HEK293 (cell line): Measurements from ENCODE around the gene F2RL3.

ENCODE experiments used
- CTCF ChIA-PET: fragments of 350-600 bp; formaldehyde crosslinking; extraction: SDS; loops from one replicate; lab custom pipeline; 2021; ENCODE audit warnings: antibody characterized with exemption; lab: Yijun Ruan, JAX
- POLR2A ChIA-PET: fragments of 300-600 bp; formaldehyde crosslinking; extraction: SDS; loops from one replicate; lab custom pipeline; 2020; ENCODE audit warnings: antibody characterized with exemption, inconsistent platforms; lab: Yijun Ruan, JAX
- H3K27ac ChIP-seq: fragments of 200-500 bp; sonication (Bioruptor generic); 2 replicates; pipeline ENCODE4 v1.5.1; 2014; ENCODE audit warnings: low read depth, low read length, control low read depth, inconsistent platforms; ENCODE audit errors: extremely low read depth
- H3K36me3 ChIP-seq, 2 experiments: fragments of 200-500 bp in 1 of 2; sonication (Bioruptor generic) in 1 of 2; 1 replicate in 1 of 2; 2 replicates in 1 of 2; pipeline ENCODE4 v1.5.1; 2014 to 2017; ENCODE audit warnings: inconsistent platforms in 2 of 2, low read length in 2 of 2; ENCODE audit not compliant: control insufficient read depth in 2 of 2, insufficient read depth in 1 of 2
- H3K4me1 ChIP-seq: fragments of 200-500 bp; sonication (Bioruptor generic); 2 replicates; pipeline ENCODE4 v1.5.1; 2014; ENCODE audit warnings: mild to moderate bottlenecking, low read length, inconsistent platforms; ENCODE audit not compliant: control insufficient read depth, insufficient read depth
- H3K4me3 ChIP-seq: 2 replicates; pipeline ENCODE4 v1.5.1; 2011; ENCODE audit warnings: low read depth, mild to moderate bottlenecking, control low read depth, low read length, moderate library complexity
- H3K9me3 ChIP-seq: fragments of 200-500 bp; sonication (Bioruptor generic); 2 replicates; pipeline ENCODE4 v1.5.1; 2014; ENCODE audit warnings: low read depth, low read length, inconsistent platforms; ENCODE audit not compliant: control insufficient read depth, insufficient read depth
- BCL6B ChIP-seq: fragments of 450-650 bp; formaldehyde crosslinking; IDR thresholded peaks from 2 replicates; pipeline ENCODE4 v1.5.1; 2017; ENCODE audit warnings: missing biosample characterization, missing genetic modification characterization
- ELK4 ChIP-seq: IDR thresholded peaks from 2 replicates; pipeline ENCODE4 v1.6.1; 2011; ENCODE audit warnings: mild to moderate bottlenecking, low read depth, low read length, borderline replicate concordance
- HOXA7 ChIP-seq: sonication (generic); formaldehyde crosslinking; IDR thresholded peaks from 2 replicates; pipeline ENCODE4 v1.8.1; 2022; ENCODE audit warnings: missing genetic modification reagents, borderline replicate concordance
- HOXC10 ChIP-seq: sonication (generic); formaldehyde crosslinking; IDR thresholded peaks from 2 replicates; pipeline ENCODE4 v1.8.1; 2023; ENCODE audit warnings: mild to moderate bottlenecking, missing genetic modification reagents
- PRDM4 ChIP-seq: fragments of 450-650 bp; formaldehyde crosslinking; IDR thresholded peaks from 2 replicates; pipeline ENCODE4 v1.5.1; 2017; ENCODE audit warnings: missing biosample characterization, missing genetic modification characterization
- ZBTB1 ChIP-seq: fragments of 450-650 bp; formaldehyde crosslinking; IDR thresholded peaks from 2 replicates; pipeline ENCODE4 v1.5.1; 2016; ENCODE audit warnings: missing biosample characterization, missing genetic modification characterization
- ZBTB11 ChIP-seq: fragments of 450-650 bp; formaldehyde crosslinking; conservative IDR thresholded peaks from 2 replicates; pipeline ENCODE4 v1.5.1; 2016; ENCODE audit warnings: low read depth, missing biosample characterization, missing genetic modification characterization
- ZFP3 ChIP-seq: fragments of 450-650 bp; formaldehyde crosslinking; IDR thresholded peaks from 2 replicates; pipeline ENCODE4 v1.5.1; 2016; ENCODE audit warnings: low read depth, missing biosample characterization, missing genetic modification characterization
- ZNF19 ChIP-seq: fragments of 450-650 bp; formaldehyde crosslinking; IDR thresholded peaks from 2 replicates; pipeline ENCODE4; 2016; ENCODE audit warnings: missing biosample characterization, missing genetic modification characterization, low read depth
- ZNF280C ChIP-seq: fragments of 450-650 bp; formaldehyde crosslinking; IDR thresholded peaks from 2 replicates; pipeline ENCODE4 v1.5.1; 2016; ENCODE audit warnings: missing biosample characterization, missing genetic modification characterization
- ZNF341 ChIP-seq: fragments of 450-650 bp; formaldehyde crosslinking; IDR thresholded peaks from 2 replicates; pipeline ENCODE4; 2016; ENCODE audit warnings: low read depth, missing biosample characterization, missing genetic modification characterization
- ZNF394 ChIP-seq: fragments of 450-650 bp; formaldehyde crosslinking; IDR thresholded peaks from 2 replicates; pipeline ENCODE4 v1.5.1; 2016; ENCODE audit warnings: missing biosample characterization, missing genetic modification characterization, mild to moderate bottlenecking, moderate library complexity, borderline replicate concordance
- ZNF433 ChIP-seq: fragments of 450-650 bp; formaldehyde crosslinking; IDR thresholded peaks from 2 replicates; pipeline ENCODE4 v1.5.1; 2016; ENCODE audit warnings: missing biosample characterization, missing genetic modification characterization, low read depth
- ZNF558 ChIP-seq: fragments of 450-650 bp; formaldehyde crosslinking; IDR thresholded peaks from 2 replicates; pipeline ENCODE4 v1.5.1; 2016; ENCODE audit warnings: missing biosample characterization, missing genetic modification characterization
- ZNF560 ChIP-seq: fragments of 450-650 bp; formaldehyde crosslinking; IDR thresholded peaks from 2 replicates; pipeline ENCODE4 v1.5.1; 2017; ENCODE audit warnings: missing biosample characterization, missing genetic modification characterization, borderline replicate concordance
- ZNF561 ChIP-seq: fragments of 450-650 bp; IDR thresholded peaks from 2 replicates; pipeline ENCODE4 v1.5.1; 2018; ENCODE audit warnings: missing biosample characterization, missing genetic modification characterization, borderline replicate concordance
- ZNF645 ChIP-seq: fragments of 450-650 bp; formaldehyde crosslinking; IDR thresholded peaks from 2 replicates; pipeline ENCODE4; 2016; ENCODE audit warnings: missing biosample characterization, missing genetic modification characterization

The F2RL3 gene

GRCh38 chr19:16917401-16917800, 28.6 kb downstream of the F2RL3 start (continued):
- TF ChIP-seq PRDM4 (tag by site-specific recombination) (no peak), ZNF645 (no peak), ZNF394 (no peak), ZNF561 (tag by site-specific recombination) (no peak), HOXA7 (no peak), ZBTB1 (tag by site-specific recombination) (no peak), ZBTB11 (tag by site-specific recombination) (no peak), ZNF341 (no peak)

- ChIA-PET CTCF (no interaction called here), POLR2A (no interaction called here)
- TF ChIP-seq ELK4, result no peak
- TF ChIP-seq ZNF560 (tag by site-specific recombination), result no peak
- TF ChIP-seq BCL6B (tag by site-specific recombination), result no peak
- no peak for TF ChIP-seq ZFP3 (tag by site-specific recombination)
- TF ChIP-seq HOXC10, result no peak
- no peak for TF ChIP-seq ZNF433
- TF ChIP-seq ZNF558, result no peak
- no peak for TF ChIP-seq ZNF280C (tag by site-specific recombination)
- TF ChIP-seq ZNF19 (tag by site-specific recombination), result no peak
Measured at GRCh38 chr19:16919496-16919895, 30.7 kb downstream of the F2RL3 start.

More at GRCh38 chr19:16919496-16919895, 30.7 kb downstream of the F2RL3 start:
- Histone ChIP-seq H3K36me3 (no peaks in the 10 kb centered on the region), H3K4me3 (no peak overlapping the region), H3K9me3 (no peaks in the 10 kb centered on the region), H3K27ac (no peak overlapping the region), H3K4me1 (no peaks in the 10 kb centered on the region)
